Measurements from ENCODE around the gene TESK1. TPM values are rescaled to one million over a fixed set of nuclear protein-coding genes. Genes with fewer than 3 reads are reported as not detected.

The TESK1 gene
- total RNA-seq, 1 donor from 2014 or later, result 28.7 TPM

DNA sequence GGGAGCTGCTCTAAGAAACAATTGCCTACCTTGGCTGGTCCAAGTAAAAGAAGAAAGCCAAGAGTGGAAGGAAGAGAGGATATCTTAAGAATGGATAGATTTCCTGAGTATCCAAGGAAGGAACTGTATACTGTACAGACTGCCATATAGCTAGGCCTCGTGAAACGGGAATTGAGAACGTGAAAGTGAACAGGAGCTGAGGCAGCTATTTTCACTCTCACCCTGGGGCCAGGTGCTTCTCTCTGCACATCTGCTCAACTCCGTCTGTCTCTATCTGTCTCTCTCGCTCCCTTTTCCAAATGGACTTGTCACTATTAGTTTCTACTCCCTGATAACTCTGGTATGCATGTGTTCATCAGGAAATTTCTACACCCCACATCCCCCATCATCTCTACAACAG is 35.9 kb upstream of the TESK1 start:
- no peaks in the 10 kb centered on the region for H3K36me3 Mint-ChIP-seq (ENCODE audit: unreplicated experiment)
- no peak for DNase-seq
- peaks cover 2% of the 10 kb centered on the region for H3K27me3 Mint-ChIP-seq (ENCODE audit: unreplicated experiment)
- TF ChIP-seq, protein P1, sequence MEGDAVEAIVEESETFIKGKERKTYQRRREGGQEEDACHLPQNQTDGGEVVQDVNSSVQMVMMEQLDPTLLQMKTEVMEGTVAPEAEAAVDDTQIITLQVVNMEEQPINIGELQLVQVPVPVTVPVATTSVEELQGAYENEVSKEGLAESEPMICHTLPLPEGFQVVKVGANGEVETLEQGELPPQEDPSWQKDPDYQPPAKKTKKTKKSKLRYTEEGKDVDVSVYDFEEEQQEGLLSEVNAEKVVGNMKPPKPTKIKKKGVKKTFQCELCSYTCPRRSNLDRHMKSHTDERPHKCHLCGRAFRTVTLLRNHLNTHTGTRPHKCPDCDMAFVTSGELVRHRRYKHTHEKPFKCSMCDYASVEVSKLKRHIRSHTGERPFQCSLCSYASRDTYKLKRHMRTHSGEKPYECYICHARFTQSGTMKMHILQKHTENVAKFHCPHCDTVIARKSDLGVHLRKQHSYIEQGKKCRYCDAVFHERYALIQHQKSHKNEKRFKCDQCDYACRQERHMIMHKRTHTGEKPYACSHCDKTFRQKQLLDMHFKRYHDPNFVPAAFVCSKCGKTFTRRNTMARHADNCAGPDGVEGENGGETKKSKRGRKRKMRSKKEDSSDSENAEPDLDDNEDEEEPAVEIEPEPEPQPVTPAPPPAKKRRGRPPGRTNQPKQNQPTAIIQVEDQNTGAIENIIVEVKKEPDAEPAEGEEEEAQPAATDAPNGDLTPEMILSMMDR (IDR thresholded peaks at IDR 0.05; ENCODE audit: partially characterized antibody, unreplicated experiment), result no peak
- H3K9me3 Mint-ChIP-seq (ENCODE audit: unreplicated experiment), result peaks cover 2% of the 10 kb centered on the region
- peak overlapping the region; percentile 1 for H3K4me3 Mint-ChIP-seq (ENCODE audit: unreplicated experiment)
- H3K4me1 Mint-ChIP-seq (ENCODE audit: low read depth, unreplicated experiment), result peaks cover 10% of the 10 kb centered on the region
- peak overlapping the region; percentile 41 for H3K27ac Mint-ChIP-seq (ENCODE audit: unreplicated experiment)

DNA sequence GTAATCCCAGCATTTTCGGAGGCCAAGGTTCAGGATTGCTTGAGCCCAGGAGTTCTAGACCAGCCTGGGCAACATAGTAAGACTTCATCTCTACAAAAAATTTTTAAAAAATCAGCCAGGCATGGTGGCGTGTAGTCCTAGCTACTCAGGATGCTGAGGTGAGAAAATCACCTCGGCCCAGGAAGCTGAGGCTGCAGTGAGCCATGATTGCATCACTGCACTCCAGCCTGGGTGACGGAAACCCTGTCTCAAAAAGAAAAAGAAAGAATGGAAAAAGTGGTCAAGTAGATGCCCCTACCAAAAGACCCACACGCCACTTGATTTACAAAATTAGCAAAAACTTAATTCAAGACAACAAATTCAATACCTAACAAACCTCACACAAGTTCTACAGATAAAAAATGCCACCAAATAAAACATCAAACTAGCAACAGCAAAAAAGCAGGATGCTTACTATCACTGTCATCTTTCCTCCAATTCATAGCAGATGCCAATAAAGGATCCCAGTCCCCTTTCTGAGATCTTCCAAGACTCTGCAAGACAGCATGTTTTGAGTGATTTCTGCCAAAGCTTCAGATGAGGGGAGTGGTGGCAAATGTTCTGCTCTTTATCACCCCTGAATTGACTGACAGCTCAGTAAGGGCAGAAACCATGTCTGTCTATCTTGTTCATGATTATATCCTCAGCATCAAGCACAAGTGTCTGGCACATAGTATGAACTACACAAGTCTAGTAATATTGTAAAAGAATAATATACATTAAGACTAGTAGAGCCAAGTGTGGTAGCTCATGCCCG is 34.2 kb upstream of the TESK1 start:
- TF ChIP-seq, protein P1 (IDR thresholded peaks at IDR 0.05; ENCODE audit: partially characterized antibody, unreplicated experiment), result no peak
- no peaks in the 10 kb centered on the region for H3K36me3 Mint-ChIP-seq (ENCODE audit: unreplicated experiment)
- no peak overlapping the region for H3K27ac Mint-ChIP-seq (ENCODE audit: unreplicated experiment)
- H3K4me1 Mint-ChIP-seq (ENCODE audit: low read depth, unreplicated experiment), result peaks cover 10% of the 10 kb centered on the region
- H3K27me3 Mint-ChIP-seq (ENCODE audit: unreplicated experiment), result peaks cover 2% of the 10 kb centered on the region
- H3K9me3 Mint-ChIP-seq (ENCODE audit: unreplicated experiment), result peaks cover 2% of the 10 kb centered on the region
- DNase-seq, result no peak
- H3K4me3 Mint-ChIP-seq (ENCODE audit: unreplicated experiment), result no peak overlapping the region

DNA sequence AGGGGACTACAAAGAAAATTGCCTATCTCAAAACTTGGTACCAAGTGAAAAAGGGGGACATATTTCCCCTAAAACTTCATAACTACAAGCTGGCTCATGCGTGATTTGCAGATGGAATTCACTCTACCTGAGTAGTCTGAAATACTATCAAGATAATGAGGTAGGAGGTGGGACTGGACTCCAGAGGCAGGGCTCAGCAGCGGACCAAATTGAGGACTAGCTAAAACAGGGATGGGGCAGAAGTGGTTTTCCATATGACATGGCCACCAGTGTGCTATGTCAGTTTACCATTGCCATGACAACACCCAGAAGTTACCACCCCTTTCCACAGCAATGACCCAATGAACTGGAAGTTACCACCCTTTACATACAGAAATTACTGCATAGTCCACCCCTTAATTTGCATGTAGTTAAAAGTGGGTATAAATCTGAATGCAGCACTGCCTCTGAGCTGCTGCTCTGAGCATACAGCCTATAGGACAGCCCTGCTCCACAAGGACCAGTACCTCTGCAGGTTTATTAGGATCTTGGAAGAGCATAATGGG is 30.4 kb upstream of the TESK1 start:
- Mint-ChIP-seq H3K36me3 (ENCODE audit: unreplicated experiment) (peaks cover 4% of the 10 kb centered on the region), H3K4me1 (ENCODE audit: low read depth, unreplicated experiment) (peaks cover 2% of the 10 kb centered on the region), H3K27ac (ENCODE audit: unreplicated experiment) (no peak overlapping the region), H3K4me3 (ENCODE audit: unreplicated experiment) (no peak overlapping the region), H3K9me3 (ENCODE audit: unreplicated experiment) (peaks cover 2% of the 10 kb centered on the region), H3K27me3 (ENCODE audit: unreplicated experiment) (peaks cover 2% of the 10 kb centered on the region)
- TF ChIP-seq, protein P1 (IDR thresholded peaks at IDR 0.05; ENCODE audit: partially characterized antibody, unreplicated experiment), result no peak
- DNase-seq, result no peak

DNA sequence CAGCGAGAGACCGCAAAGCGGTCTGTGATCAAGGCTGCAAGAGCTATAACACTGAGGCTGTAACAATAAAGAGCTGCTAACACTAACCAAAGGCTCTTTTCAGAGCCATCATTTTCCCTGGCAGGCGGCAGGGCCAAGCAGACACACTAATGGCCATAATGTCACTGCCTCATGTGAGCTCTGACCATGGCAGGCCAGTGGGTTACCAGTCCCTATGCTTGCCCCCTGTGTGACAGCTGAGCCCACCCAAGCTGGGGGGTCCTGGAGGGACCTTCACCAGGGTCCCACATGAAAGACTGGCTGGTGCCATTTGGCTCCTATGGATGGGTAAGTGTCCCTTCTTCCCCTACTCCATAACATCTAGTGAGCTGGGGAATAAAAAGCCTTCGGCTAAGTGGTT is 29.6 kb upstream of the TESK1 start:
- TF ChIP-seq, protein P1 (IDR thresholded peaks at IDR 0.05; ENCODE audit: partially characterized antibody, unreplicated experiment), result no peak
- Mint-ChIP-seq H3K36me3 (ENCODE audit: unreplicated experiment) (peaks cover 11% of the 10 kb centered on the region), H3K4me3 (ENCODE audit: unreplicated experiment) (no peak overlapping the region), H3K27ac (ENCODE audit: unreplicated experiment) (no peak overlapping the region), H3K27me3 (ENCODE audit: unreplicated experiment) (peaks cover 2% of the 10 kb centered on the region), H3K9me3 (ENCODE audit: unreplicated experiment) (peaks cover 3% of the 10 kb centered on the region), H3K4me1 (ENCODE audit: low read depth, unreplicated experiment) (no peaks in the 10 kb centered on the region)
- no peak for DNase-seq

DNA sequence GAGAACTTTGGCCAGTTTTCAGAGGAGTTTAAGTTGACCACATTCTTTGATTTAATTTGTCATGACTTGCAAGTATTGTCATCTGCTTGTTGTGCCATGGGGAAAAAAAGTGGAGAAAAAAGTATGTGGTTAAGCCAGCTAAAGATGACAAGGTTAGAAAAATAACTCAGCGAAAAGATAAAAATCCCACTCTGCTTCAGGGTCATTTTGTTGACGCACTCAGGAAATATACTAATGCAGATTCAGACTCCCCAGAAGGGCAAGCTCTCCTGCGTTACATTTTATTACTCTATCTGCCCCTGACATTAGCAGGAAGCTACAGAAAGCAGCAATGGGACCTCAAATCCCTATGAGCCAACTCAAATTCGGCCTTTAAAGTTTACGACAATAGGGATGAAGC is 27.6 kb upstream of the TESK1 start:
- TF ChIP-seq, protein P1 (IDR thresholded peaks at IDR 0.05; ENCODE audit: partially characterized antibody, unreplicated experiment), result no peak
- H3K4me1 Mint-ChIP-seq (ENCODE audit: low read depth, unreplicated experiment), result no peaks in the 10 kb centered on the region
- DNase-seq, result no peak
- H3K27me3 Mint-ChIP-seq (ENCODE audit: unreplicated experiment), result peaks cover 4% of the 10 kb centered on the region
- no peak overlapping the region for H3K4me3 Mint-ChIP-seq (ENCODE audit: unreplicated experiment)
- H3K27ac Mint-ChIP-seq (ENCODE audit: unreplicated experiment), result no peak overlapping the region
- peaks cover 23% of the 10 kb centered on the region for H3K36me3 Mint-ChIP-seq (ENCODE audit: unreplicated experiment)
- H3K9me3 Mint-ChIP-seq (ENCODE audit: unreplicated experiment), result peaks cover 5% of the 10 kb centered on the region

Measured in glutamatergic neuron (in vitro differentiated cells).